ENCODE results near the gene SLC7A6OS. TPM values are rescaled to one million over a fixed set of nuclear protein-coding genes. Genes with fewer than 3 reads are reported as not detected.

Gene SLC7A6OS
- 20.2 and 21.9 TPM in 2 replicates for total RNA-seq (2014; rRNA removed; shearing (Covaris generic))
- 10.6 and 11.3 TPM in 2 replicates for polyA plus RNA-seq (2015; cell fraction: cytosol; rRNA removed)
- polyA plus RNA-seq (2015; cell fraction: nucleus; rRNA removed): 24.9 and 25.0 TPM in 2 replicates

- in situ Hi-C loops (cut with HindIII; ENCODE audit: low pct_unique_long_range_greater_than_20kb, low sequenced_read_pairs): no loop called here
- DNase-seq (ENCODE audit: low read depth, low spot score): peak; percentile 85
Observed at GRCh38 chr16:68310774-68311511, at the start of gene SLC7A6OS, which contains the start of gene PRMT7. Gene SLC7A6OS, minus strand, starts transcription at chr16:68310946. Its CDS starts 20 bp downstream, at chr16:68310926. Gene PRMT7, plus strand, starts transcription at chr16:68311019. Its CDS starts 4,961 bp downstream, at chr16:68315980.

- in situ Hi-C loops (cut with HindIII; ENCODE audit: low pct_unique_long_range_greater_than_20kb, low sequenced_read_pairs): no loop called here
- no peak for DNase-seq (ENCODE audit: low read depth, low spot score)
Observed at GRCh38 chr16:68359398-68360191, 48.8 kb upstream of the SLC7A6OS start.

GRCh38 chr16:68358951-68359350 lies 48.2 kb upstream of the SLC7A6OS start:
- in situ Hi-C loops (cut with HindIII; ENCODE audit: low pct_unique_long_range_greater_than_20kb, low sequenced_read_pairs): no loop called here
- no peak for DNase-seq (ENCODE audit: low read depth, low spot score)

DNA sequence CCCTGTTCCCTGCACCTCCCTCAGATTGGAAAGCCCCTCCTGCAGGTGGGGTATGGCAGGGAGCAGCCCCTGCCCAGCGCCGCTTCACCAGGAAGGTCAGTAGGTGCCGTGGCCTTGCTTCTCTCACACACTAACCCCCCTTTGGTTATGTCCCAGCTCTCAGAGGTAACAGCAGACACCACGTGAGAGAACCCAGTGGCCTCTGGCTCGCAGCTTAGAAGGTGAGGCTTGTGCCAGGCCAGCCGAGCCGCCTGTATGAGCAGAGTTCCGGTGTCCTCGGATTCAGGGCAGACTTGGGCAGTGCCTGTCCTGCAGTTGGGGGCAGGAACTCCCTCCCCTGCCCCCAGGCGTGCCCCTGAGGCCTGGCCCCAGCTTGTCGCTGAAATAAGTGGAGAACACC lies 47.2 kb upstream of the SLC7A6OS start:
- in situ Hi-C loops (cut with HindIII; ENCODE audit: low pct_unique_long_range_greater_than_20kb, low sequenced_read_pairs): no loop called here
- DNase-seq (ENCODE audit: low read depth, low spot score): no peak

GRCh38 chr16:68357521-68357922 lies 46.8 kb upstream of the SLC7A6OS start:
- in situ Hi-C loops (cut with HindIII; ENCODE audit: low pct_unique_long_range_greater_than_20kb, low sequenced_read_pairs): no loop called here
- DNase-seq (ENCODE audit: low read depth, low spot score): no peak

- in situ Hi-C loops (cut with HindIII; ENCODE audit: low pct_unique_long_range_greater_than_20kb, low sequenced_read_pairs): no loop called here
- no peak for DNase-seq (ENCODE audit: low read depth, low spot score)
Observed at GRCh38 chr16:68356919-68357286, 46.2 kb upstream of the SLC7A6OS start.

GRCh38 chr16:68356249-68356918 lies 45.6 kb upstream of the SLC7A6OS start:
- no peak for DNase-seq (ENCODE audit: low read depth, low spot score)
- in situ Hi-C loops (cut with HindIII; ENCODE audit: low pct_unique_long_range_greater_than_20kb, low sequenced_read_pairs): no loop called here

DNA sequence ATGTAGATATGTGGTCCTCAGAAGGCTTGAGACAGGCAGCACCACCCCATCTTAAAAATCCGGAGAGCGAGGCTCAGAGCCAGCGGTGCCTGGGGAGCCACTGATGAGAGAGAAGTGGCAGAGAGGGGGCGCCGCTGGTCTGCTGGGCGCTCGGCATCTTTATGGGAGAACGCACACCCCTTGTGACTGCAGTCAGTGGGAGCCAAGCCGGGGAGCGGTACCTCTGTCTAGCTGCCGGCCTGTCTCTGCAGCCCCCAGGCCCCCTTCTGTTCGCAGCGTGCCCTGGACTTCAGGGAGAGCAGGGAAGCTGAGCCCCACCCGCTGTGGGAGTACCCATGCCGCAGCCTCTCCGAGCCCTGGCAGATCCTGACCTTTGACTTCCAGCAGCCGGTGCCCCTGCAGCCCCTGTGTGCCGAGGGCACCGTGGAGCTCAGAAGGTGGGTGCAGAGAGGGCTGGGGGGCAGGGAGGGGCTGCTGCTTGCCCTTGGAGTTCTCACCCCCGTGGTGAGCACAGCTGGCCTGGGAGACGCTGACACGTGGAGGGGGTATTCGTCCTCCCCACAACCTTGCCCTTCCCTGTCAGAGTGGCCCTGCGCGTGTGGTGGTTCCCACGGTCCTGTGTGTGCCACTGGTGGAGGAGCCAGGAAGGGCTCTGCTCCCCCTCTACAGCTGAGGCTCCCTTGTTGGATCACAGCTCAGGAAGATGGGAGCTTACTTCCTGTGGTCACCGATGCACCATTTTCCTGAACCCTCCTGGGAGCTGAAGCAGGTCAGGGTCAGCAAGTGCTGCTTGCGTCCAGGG lies 44.9 kb upstream of the SLC7A6OS start:
- DNase-seq (ENCODE audit: low read depth, low spot score): no peak
- in situ Hi-C loops (cut with HindIII; ENCODE audit: low pct_unique_long_range_greater_than_20kb, low sequenced_read_pairs): no loop called here

DNA sequence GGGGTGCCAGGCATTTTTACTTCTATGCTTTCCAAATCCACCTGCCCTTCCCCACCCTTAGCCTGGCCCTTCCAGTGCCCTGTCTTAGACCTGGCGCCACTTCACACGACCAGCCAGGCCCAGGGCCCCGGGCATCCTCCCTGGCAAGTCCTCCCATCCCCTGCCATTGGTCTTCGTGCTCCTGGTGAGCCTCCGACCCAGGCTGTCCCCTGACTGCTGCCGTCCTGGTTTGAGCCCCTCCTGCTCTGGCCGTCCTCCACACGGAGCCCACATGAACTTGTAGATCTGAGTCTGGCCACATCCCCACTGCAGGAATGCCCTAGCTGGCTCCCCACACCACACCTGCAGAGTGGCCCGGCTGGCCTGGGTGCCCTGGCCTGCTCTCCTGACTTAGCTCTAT lies 44.1 kb upstream of the SLC7A6OS start:
- in situ Hi-C loops (cut with HindIII; ENCODE audit: low pct_unique_long_range_greater_than_20kb, low sequenced_read_pairs): no loop called here
- no peak for DNase-seq (ENCODE audit: low read depth, low spot score)

GRCh38 chr16:68353366-68353765 lies 42.6 kb upstream of the SLC7A6OS start:
- DNase-seq (ENCODE audit: low read depth, low spot score): no peak
- in situ Hi-C loops (cut with HindIII; ENCODE audit: low pct_unique_long_range_greater_than_20kb, low sequenced_read_pairs): no loop called here

GRCh38 chr16:68351991-68352431 lies 41.3 kb upstream of the SLC7A6OS start:
- in situ Hi-C loops (cut with HindIII; ENCODE audit: low pct_unique_long_range_greater_than_20kb, low sequenced_read_pairs): no loop called here
- no peak for DNase-seq (ENCODE audit: low read depth, low spot score)

DNA sequence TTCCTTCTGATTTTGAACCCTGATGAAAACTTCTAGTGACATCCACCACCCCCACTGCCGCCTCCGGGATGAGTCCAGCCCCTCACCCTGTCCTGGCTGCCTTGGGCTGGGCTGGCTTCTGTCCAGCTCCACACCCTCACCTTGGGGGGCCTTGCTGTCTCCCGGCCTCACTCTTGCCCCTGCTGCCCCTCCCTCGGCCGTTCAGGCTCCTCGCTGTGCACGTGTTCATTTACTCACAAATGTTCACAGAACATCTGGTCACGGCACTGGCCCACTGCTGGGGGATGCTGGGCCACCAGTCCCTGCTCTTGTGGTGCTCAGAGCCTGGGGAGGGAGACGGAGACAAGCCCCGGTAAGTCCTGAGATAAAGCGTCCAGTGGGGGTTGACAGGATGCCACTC lies 40.7 kb upstream of the SLC7A6OS start:
- in situ Hi-C loops (cut with HindIII; ENCODE audit: low pct_unique_long_range_greater_than_20kb, low sequenced_read_pairs): no loop called here
- no peak for DNase-seq (ENCODE audit: low read depth, low spot score)

- no peak for DNase-seq (ENCODE audit: low read depth, low spot score)
- in situ Hi-C loops (cut with HindIII; ENCODE audit: low pct_unique_long_range_greater_than_20kb, low sequenced_read_pairs): no loop called here
Observed at GRCh38 chr16:68350813-68351350, 40.1 kb upstream of the SLC7A6OS start.

- in situ Hi-C loops (cut with HindIII; ENCODE audit: low pct_unique_long_range_greater_than_20kb, low sequenced_read_pairs): no loop called here
- DNase-seq (ENCODE audit: low read depth, low spot score): peak; percentile 57
Observed at GRCh38 chr16:68349838-68350410, 39.2 kb upstream of the SLC7A6OS start.

DNA sequence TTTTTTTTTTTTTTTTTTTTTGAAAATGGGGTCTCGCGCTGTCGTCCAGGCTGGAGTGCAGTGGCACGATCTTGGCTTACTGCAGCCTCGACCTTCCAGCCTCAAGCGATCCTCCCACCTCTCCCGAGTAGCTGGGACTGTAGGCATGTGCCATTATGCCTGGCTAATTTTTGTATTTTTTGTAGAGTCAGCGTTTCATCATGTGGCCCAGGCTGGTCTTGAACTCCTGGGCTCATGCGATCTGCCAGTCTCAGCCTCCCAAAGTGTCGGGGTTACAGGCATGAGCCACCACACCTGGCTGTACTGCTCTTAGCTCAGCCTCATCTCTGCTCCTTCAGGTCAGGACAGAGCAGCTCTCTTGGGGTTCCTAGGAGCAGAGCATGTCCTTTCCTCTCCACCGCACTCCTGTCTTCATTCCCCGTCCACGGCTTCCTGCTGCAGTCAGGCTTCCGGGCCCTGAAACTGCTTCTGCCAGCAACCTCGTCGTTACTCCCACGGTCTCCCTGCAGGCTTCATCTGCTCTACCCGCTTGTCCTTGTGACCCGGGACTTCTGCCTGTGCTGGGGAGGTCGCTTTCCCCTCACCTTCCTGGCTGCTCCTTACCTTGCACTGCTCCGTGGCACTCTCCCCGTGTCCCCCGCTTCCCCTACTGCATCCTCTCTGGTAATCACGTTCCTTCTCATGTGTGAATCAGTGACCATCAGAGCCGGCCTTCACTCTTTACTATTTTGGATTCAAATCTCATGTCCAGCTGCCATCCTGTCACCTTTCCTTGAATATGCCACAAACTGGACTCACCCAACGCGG lies 38.1 kb upstream of the SLC7A6OS start:
- no peak for DNase-seq (ENCODE audit: low read depth, low spot score)
- in situ Hi-C loops (cut with HindIII; ENCODE audit: low pct_unique_long_range_greater_than_20kb, low sequenced_read_pairs): no loop called here

DNA sequence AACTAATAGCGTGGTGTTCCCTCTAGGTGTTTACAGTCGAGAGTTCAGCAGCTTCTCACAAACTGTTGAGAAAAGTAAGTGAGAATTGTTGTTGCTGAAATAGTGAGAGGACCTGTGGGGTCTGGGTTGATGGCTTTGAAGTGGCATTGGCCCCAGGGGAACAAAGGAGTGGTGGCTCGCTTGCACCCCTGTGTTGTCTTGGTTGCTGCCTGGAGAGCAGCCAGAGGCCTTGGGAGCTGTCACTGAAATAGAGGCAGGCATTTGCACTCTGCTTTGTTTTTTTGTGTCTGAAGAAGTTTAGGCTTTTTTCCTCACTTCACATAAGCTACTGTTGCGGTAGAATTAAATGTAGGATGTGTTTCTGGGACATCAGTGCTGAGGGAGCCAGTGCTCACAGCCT lies 36.9 kb upstream of the SLC7A6OS start:
- in situ Hi-C loops (cut with HindIII; ENCODE audit: low pct_unique_long_range_greater_than_20kb, low sequenced_read_pairs): no loop called here
- no peak for DNase-seq (ENCODE audit: low read depth, low spot score)
